Measurements from ENCODE around the gene STAG2.

GRCh38 chrX:124001581-124001980 lies 40.1 kb downstream of the STAG2 start:
- no peak for TF ChIP-seq POLR2A (IDR thresholded peaks at IDR 0.05)
- TF ChIP-seq CTCF (IDR thresholded peaks at IDR 0.05 in 8 of 11, conservative IDR thresholded peaks at IDR 0.05 in 3 of 11), result no peak
